PFSK-1 (cell line): ENCODE data around the gene OR51B4.

Experiments used
- FOXP2 ChIP-seq: optimal IDR thresholded peaks from 2 replicates; pipeline ENCODE3; 2011; ENCODE audit warnings: borderline replicate concordance, control low read depth, inconsistent platforms; ENCODE audit not compliant: insufficient read depth; ENCODE audit errors: extremely low read length, extremely low read depth
- POLR2AphosphoS5 ChIP-seq: IDR thresholded peaks from 2 replicates; pipeline ENCODE4 v1.6.1; 2012; ENCODE audit warnings: low read depth, mild to moderate bottlenecking, control low read depth, low read length, moderate library complexity
- SIN3A ChIP-seq: IDR thresholded peaks from 2 replicates; pipeline ENCODE4 v1.6.1; 2012; ENCODE audit warnings: mild to moderate bottlenecking, low read length, moderate library complexity, borderline replicate concordance; ENCODE audit not compliant: insufficient read depth
- TAF1 ChIP-seq: IDR thresholded peaks from 2 replicates; pipeline ENCODE4 v1.6.1; 2012; ENCODE audit warnings: low read length, control low read depth, borderline replicate concordance; ENCODE audit not compliant: insufficient read depth
- TF ChIP-seq, protein P1 (sequence below), 2 experiments: IDR thresholded peaks; 2 replicates each; pipeline versions ENCODE4 v1.6.1 to v1.8.0; 2011 to 2012; ENCODE audit warnings: low read depth in 2 of 2, low read length in 2 of 2, control low read depth in 1 of 2, inconsistent platforms in 1 of 2, mild to moderate bottlenecking in 1 of 2, moderate library complexity in 1 of 2; ENCODE audit not compliant: insufficient read depth in 1 of 2

The OR51B4 gene

DNA sequence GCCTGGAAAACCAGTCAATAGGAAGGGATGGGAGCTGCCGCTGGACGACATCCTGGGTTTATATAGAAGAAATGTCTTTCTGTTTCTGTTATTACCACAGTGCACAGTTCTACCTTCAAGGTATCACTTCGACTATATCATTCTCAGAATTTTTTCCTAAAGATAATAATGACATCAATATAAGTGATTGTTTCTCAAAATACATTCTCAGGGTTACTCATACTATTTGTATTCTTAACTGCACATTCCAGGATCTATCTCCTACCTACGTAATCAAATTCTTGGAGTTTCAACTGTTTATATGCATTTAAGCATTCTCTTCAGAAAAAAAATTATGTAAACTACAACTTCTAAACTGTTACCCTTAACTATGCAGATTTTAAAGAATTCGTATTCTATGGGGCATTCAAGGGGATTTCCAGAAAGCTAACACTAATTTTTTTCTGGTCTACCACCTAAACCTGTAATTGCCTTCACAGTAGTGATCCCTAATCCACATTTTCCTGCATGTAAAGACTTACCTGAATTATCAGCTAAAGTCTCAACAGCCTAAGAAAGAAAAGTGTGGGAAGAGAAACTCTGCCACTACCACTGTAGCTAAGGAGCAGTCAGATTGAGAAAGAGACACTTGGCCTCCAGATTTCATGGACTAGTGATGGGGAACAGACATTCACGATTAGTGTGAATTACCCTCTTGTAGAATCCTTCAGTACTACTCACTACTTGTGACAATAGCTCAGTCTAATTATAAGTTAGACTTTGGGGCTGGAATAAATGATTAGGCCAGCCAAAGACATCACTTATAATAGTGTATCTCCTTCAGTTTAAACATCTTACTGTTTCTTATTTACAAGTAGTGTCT is 42.0 kb upstream of the OR51B4 start, which contains the start of gene OR51B5:
Gene OR51B5 (minus strand): TSS at position 51 of the 862 bp plus-strand sequence. CDS start 0 bp downstream, at position 51.
- TF ChIP-seq, protein P1, sequence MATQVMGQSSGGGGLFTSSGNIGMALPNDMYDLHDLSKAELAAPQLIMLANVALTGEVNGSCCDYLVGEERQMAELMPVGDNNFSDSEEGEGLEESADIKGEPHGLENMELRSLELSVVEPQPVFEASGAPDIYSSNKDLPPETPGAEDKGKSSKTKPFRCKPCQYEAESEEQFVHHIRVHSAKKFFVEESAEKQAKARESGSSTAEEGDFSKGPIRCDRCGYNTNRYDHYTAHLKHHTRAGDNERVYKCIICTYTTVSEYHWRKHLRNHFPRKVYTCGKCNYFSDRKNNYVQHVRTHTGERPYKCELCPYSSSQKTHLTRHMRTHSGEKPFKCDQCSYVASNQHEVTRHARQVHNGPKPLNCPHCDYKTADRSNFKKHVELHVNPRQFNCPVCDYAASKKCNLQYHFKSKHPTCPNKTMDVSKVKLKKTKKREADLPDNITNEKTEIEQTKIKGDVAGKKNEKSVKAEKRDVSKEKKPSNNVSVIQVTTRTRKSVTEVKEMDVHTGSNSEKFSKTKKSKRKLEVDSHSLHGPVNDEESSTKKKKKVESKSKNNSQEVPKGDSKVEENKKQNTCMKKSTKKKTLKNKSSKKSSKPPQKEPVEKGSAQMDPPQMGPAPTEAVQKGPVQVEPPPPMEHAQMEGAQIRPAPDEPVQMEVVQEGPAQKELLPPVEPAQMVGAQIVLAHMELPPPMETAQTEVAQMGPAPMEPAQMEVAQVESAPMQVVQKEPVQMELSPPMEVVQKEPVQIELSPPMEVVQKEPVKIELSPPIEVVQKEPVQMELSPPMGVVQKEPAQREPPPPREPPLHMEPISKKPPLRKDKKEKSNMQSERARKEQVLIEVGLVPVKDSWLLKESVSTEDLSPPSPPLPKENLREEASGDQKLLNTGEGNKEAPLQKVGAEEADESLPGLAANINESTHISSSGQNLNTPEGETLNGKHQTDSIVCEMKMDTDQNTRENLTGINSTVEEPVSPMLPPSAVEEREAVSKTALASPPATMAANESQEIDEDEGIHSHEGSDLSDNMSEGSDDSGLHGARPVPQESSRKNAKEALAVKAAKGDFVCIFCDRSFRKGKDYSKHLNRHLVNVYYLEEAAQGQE (IDR thresholded peaks at IDR 0.05; ENCODE audit: insufficient read depth in 1 of 2, low read depth in 2 of 2, low read length in 2 of 2) = no peak
- TF ChIP-seq SIN3A (no peak), POLR2AphosphoS5 (no peak), FOXP2 (no peak), TAF1 (no peak)

DNA sequence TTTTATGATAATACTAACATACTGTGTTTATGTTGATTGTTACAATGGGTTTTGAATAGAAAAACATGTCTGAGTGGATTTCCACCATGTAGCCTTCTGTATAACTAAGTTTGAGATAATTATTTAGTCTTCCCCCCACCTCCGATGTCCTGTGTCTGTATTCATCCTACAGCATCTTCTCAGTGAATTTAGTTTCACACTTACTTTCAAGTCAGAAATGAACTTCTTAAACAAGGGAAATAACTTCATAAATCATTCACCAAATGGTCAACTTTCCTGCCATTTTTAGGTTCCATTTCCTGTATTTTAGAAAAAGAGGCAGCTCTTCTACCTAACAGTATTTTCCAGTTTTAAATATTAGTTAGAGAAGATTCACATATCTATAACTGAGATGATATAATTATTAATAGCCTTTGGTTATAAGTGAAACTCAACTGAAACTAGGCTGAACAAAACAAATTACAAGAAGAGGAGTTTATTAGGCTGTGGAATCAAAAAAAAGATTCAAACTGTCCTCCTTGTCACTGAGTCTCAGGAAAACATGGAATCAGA is 38.1 kb upstream of the OR51B4 start:
- TF ChIP-seq, protein P1 (IDR thresholded peaks at IDR 0.05; ENCODE audit: insufficient read depth in 1 of 2, low read depth in 2 of 2, low read length in 2 of 2) = no peak
- TF ChIP-seq POLR2AphosphoS5 (no peak), SIN3A (no peak), TAF1 (no peak), FOXP2 (no peak)

DNA sequence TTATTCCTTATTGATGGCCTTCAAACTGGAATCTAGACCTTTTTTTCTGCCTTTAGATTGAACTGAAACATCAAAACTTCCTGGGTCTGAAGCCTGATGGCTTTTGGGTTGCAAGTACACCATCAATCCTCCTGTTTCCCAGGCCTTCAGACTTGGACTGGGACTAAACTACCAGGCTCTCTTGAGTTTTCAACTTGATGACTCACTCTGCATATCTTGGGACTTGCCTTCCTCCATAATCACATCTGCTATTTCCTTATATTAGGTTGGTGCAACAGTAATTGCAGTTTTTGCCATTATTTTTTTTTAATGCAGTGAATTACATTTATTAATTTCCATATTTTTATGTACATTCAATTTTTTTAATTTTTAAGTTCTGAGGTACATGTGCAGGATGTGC is 34.6 kb upstream of the OR51B4 start:
- TF ChIP-seq SIN3A (no peak), TAF1 (no peak), POLR2AphosphoS5 (no peak)
- TF ChIP-seq, protein P1 (IDR thresholded peaks at IDR 0.05; ENCODE audit: insufficient read depth in 1 of 2, low read depth in 2 of 2, low read length in 2 of 2) = no peak

DNA sequence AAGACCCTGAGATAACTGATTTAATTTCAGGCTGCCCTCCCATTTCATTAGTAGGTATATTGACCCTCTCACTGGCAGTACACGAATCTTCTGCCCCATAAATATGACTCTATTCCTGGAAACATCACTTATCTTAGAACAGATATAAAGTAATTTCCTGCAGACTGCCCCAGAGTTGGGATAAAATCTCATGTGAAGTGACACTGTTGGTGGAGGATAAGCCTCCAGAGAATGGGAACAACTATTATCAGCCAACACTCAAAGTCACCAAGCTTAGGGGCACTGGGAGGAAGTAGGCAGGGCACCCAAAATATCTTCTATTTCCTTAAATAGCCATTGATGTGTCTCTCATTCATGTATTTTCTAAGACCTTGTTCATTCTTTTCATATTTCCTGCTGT is 33.4 kb upstream of the OR51B4 start:
- TF ChIP-seq FOXP2 (no peak), TAF1 (no peak), POLR2AphosphoS5 (no peak), SIN3A (no peak)
- TF ChIP-seq, protein P1 (IDR thresholded peaks at IDR 0.05; ENCODE audit: insufficient read depth in 1 of 2, low read depth in 2 of 2, low read length in 2 of 2) = no peak
